SH-SY5Y (cell line): ENCODE data around the gene MAVS.

Experiments
- GATA2 ChIP-seq: IDR thresholded peaks from 2 replicates; pipeline ENCODE4 v1.6.1; 2011; ENCODE audit warnings: mild to moderate bottlenecking, low read depth, low read length
- GATA3 ChIP-seq: IDR thresholded peaks from 2 replicates; pipeline ENCODE4 v1.6.1; 2011; ENCODE audit warnings: low read depth, mild to moderate bottlenecking, low read length, moderate library complexity

GRCh38 chr20:3890999-3891929 lies 44.6 kb downstream of the MAVS start:
- TF ChIP-seq GATA3 (no peak), GATA2 (no peak)
